ENCODE results near the gene DTNB.

GRCh38 chr2:25642298-25642697 is 31.1 kb downstream of the DTNB start:
- TF ChIP-seq POLR2A (IDR thresholded peaks at IDR 0.05; ENCODE audit: low read depth) (no peak), CTCF (IDR thresholded peaks at IDR 0.05) (no peak)

All from esophagus muscularis mucosa (tissue), 3 donors.